SU-DHL-6 (cell line): Measurements from ENCODE around the gene SAMD10.

ENCODE experiments used
- H2AFZ ChIP-seq: fragments of 200-600 bp; sonication (generic); 2 replicates; pipeline ENCODE4 v1.6.1; 2014; ENCODE audit warnings: low read depth, mild to moderate bottlenecking, moderate library complexity, mixed read lengths, antibody characterized with exemption, low read length; ENCODE audit not compliant: severe bottlenecking
- H3F3A ChIP-seq: fragments of 200-600 bp; shearing (Covaris generic); 2 replicates; pipeline ENCODE4 v1.6.0; 2016; ENCODE audit warnings: antibody characterized with exemption, mild to moderate bottlenecking; ENCODE audit not compliant: insufficient read depth
- H3K27ac ChIP-seq: fragments of 200-600 bp; sonication (generic); 2 replicates; pipeline ENCODE4 v1.5.1; 2016; ENCODE audit warnings: low read depth, mild to moderate bottlenecking, low read length, moderate library complexity, mixed read lengths
- H3K27me3 ChIP-seq: fragments of 200-600 bp; sonication (generic), shearing (Covaris generic); 2 replicates; pipeline ENCODE4 v1.6.0; 2014; ENCODE audit warnings: mild to moderate bottlenecking, low read length
- H3K36me3 ChIP-seq: fragments of 200-600 bp; sonication (generic); 2 replicates; pipeline ENCODE4 v1.6.1; 2014; ENCODE audit warnings: mild to moderate bottlenecking, low read length, mixed read lengths
- H3K4me2 ChIP-seq: fragments of 300-600, 200-600 bp; shearing (Covaris generic), sonication (generic); 2 replicates; pipeline ENCODE4 v1.6.0; 2014; ENCODE audit warnings: low read length, low read depth, mild to moderate bottlenecking; ENCODE audit not compliant: poor library complexity, severe bottlenecking
- H3K4me3 ChIP-seq: fragments of 200-600 bp; sonication (generic); 2 replicates; pipeline ENCODE4 v1.5.1; 2014; ENCODE audit warnings: antibody characterized with exemption, low read length, mild to moderate bottlenecking, mixed read lengths; ENCODE audit not compliant: insufficient read depth, poor library complexity, severe bottlenecking
- H3K79me2 ChIP-seq: fragments of 200-600 bp; sonication (generic); 2 replicates; pipeline ENCODE4 v1.6.1; 2014; ENCODE audit warnings: mild to moderate bottlenecking, low read length, moderate library complexity; ENCODE audit not compliant: insufficient read depth
- H3K9ac ChIP-seq: fragments of 200-600 bp; sonication (generic); 2 replicates; pipeline ENCODE4 v1.7.0; 2014; ENCODE audit warnings: mild to moderate bottlenecking, low read length
- H3K9me2 ChIP-seq: fragments of 200-600 bp; sonication (generic); replicated peaks from 2 replicates; pipeline ENCODE4 v1.6.1; 2014; ENCODE audit warnings: low read length; ENCODE audit not compliant: insufficient read depth
- H3K9me3 ChIP-seq: fragments of 200-600 bp; sonication (generic); 2 replicates; pipeline ENCODE4 v1.6.1; 2014; ENCODE audit warnings: low read length, mixed read lengths; ENCODE audit not compliant: insufficient read depth
- H4K20me1 ChIP-seq: fragments of 200-600 bp; sonication (generic); 2 replicates; pipeline ENCODE4 v1.6.1; 2014; ENCODE audit warnings: low read depth, mild to moderate bottlenecking, antibody characterized with exemption, low read length, moderate library complexity, mixed read lengths
- EZH2phosphoT487 ChIP-seq: fragments of 200-600 bp; sonication (generic), shearing (Covaris generic); conservative IDR thresholded peaks from 2 replicates; pipeline ENCODE4 v1.6.1; 2018; ENCODE audit warnings: mild to moderate bottlenecking, antibody characterized with exemption, low read length, moderate library complexity, mixed read lengths
- TF ChIP-seq, protein P1 (sequence below): fragments of 200-600 bp; sonication (generic); IDR thresholded peaks from one replicate; pipeline ENCODE4 v1.5.1; 2017; ENCODE audit warnings: antibody characterized with exemption, mild to moderate bottlenecking, low read length, moderate library complexity; ENCODE audit not compliant: insufficient read depth, poor library complexity, severe bottlenecking

SAMD10 gene

GRCh38 chr20:63979229-63979556 is 249 bp downstream of the SAMD10 start:
- Histone ChIP-seq H3K79me2 (peaks cover 22% of the 10 kb centered on the region), H3K4me2 (peak overlapping the region; percentile 70), H3K27ac (peak overlapping the region; percentile 87), H3K27me3 (no peaks in the 10 kb centered on the region), H3K9me3 (no peaks in the 10 kb centered on the region), H3F3A (peaks cover 19% of the 10 kb centered on the region), H4K20me1 (no peaks in the 10 kb centered on the region), H2AFZ (peak overlapping the region; percentile 52), H3K9me2 (no peaks in the 10 kb centered on the region), H3K36me3 (peaks cover under 1% of the 10 kb centered on the region; the same call in 1 of the 2 replicates), H3K9ac (peak overlapping the region; percentile 89), H3K4me3 (peak overlapping the region; percentile 85)
- TF ChIP-seq, protein P1, sequence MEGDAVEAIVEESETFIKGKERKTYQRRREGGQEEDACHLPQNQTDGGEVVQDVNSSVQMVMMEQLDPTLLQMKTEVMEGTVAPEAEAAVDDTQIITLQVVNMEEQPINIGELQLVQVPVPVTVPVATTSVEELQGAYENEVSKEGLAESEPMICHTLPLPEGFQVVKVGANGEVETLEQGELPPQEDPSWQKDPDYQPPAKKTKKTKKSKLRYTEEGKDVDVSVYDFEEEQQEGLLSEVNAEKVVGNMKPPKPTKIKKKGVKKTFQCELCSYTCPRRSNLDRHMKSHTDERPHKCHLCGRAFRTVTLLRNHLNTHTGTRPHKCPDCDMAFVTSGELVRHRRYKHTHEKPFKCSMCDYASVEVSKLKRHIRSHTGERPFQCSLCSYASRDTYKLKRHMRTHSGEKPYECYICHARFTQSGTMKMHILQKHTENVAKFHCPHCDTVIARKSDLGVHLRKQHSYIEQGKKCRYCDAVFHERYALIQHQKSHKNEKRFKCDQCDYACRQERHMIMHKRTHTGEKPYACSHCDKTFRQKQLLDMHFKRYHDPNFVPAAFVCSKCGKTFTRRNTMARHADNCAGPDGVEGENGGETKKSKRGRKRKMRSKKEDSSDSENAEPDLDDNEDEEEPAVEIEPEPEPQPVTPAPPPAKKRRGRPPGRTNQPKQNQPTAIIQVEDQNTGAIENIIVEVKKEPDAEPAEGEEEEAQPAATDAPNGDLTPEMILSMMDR: no peak
- no peak for TF ChIP-seq EZH2phosphoT487

- TF ChIP-seq EZH2phosphoT487: no peak
- no peaks in the 10 kb centered on the region for H3K27me3 ChIP-seq
- no peaks in the 10 kb centered on the region for H4K20me1 ChIP-seq
- H3F3A ChIP-seq: peaks cover 19% of the 10 kb centered on the region
- peaks cover 18% of the 10 kb centered on the region for H3K79me2 ChIP-seq
- peak overlapping the region; percentile 85 for H3K4me3 ChIP-seq
- peak overlapping the region; percentile 87 for H3K27ac ChIP-seq
- H3K9ac ChIP-seq: peak overlapping the region; percentile 89
- H3K9me2 ChIP-seq: no peaks in the 10 kb centered on the region
- H3K9me3 ChIP-seq: no peaks in the 10 kb centered on the region
- peak overlapping the region; percentile 70 for H3K4me2 ChIP-seq
- peak overlapping the region; percentile 52 for H2AFZ ChIP-seq
- H3K36me3 ChIP-seq: no peaks in the 10 kb centered on the region
These were observed 868 bp downstream of the SAMD10 start for GRCh38 chr20:63978319-63979228.

- Histone ChIP-seq H4K20me1 (no peaks in the 10 kb centered on the region), H3K27ac (no peak overlapping the region), H3K9me2 (no peaks in the 10 kb centered on the region), H3K27me3 (no peaks in the 10 kb centered on the region), H3K36me3 (no peaks in the 10 kb centered on the region), H3K9me3 (no peaks in the 10 kb centered on the region), H3K4me3 (no peak overlapping the region), H3K4me2 (peak overlapping the region; percentile 70), H3K79me2 (peaks cover 13% of the 10 kb centered on the region), H2AFZ (no peak overlapping the region), H3F3A (peaks cover 19% of the 10 kb centered on the region), H3K9ac (no peak overlapping the region)
- TF ChIP-seq, protein P1: no peak
- no peak for TF ChIP-seq EZH2phosphoT487
These were observed 1.6 kb downstream of the SAMD10 start for GRCh38 chr20:63977739-63978276.
